ENCODE data around the gene CD200. TPM values are rescaled to one million over a fixed set of nuclear protein-coding genes. Genes with fewer than 3 reads are reported as not detected.

CD200 gene
- total RNA-seq, 2 donors from 2014 or later, result 49.2 to 58.6 TPM

GRCh38 chr3:112388972-112389371 lies 56.0 kb downstream of the CD200 start:
- Histone ChIP-seq H3K9me3 (ENCODE audit: control insufficient read depth, low read length) (peaks cover 13% of the 10 kb centered on the region), H3K9ac (ENCODE audit: extremely low read depth, low read length, poor library complexity, severe bottlenecking) (no peak overlapping the region), H3K36me3 (ENCODE audit: control insufficient read depth, insufficient read depth, low read length) (no peaks in the 10 kb centered on the region), H3K27me3 (ENCODE audit: control insufficient read depth, insufficient read depth, low read length, poor library complexity, severe bottlenecking) (no peaks in the 10 kb centered on the region), H3K4me1 (ENCODE audit: control insufficient read depth, insufficient read depth, low read length) (peaks cover 12% of the 10 kb centered on the region), H3K4me3 (ENCODE audit: low read length) (no peak overlapping the region), H3K27ac (ENCODE audit: low read depth, low read length) (no peak overlapping the region)
- Mint-ChIP-seq H3K27ac (no peak overlapping the region), H3K9me3 (peaks cover 16% of the 10 kb centered on the region), H3K4me3 (no peak overlapping the region), H3K27me3 (ENCODE audit: insufficient read depth) (no peaks in the 10 kb centered on the region), H3K36me3 (ENCODE audit: low read depth) (peaks cover 5% of the 10 kb centered on the region), H3K4me1 (peaks cover 31% of the 10 kb centered on the region)
- no peak for DNase-seq
- TF ChIP-seq CTCF (conservative IDR thresholded peaks at IDR 0.05), result no peak

GRCh38 chr3:112389961-112390360 lies 57.0 kb downstream of the CD200 start:
- H3K27ac Mint-ChIP-seq, result no peak overlapping the region

GRCh38 chr3:112390783-112391641 lies 58.1 kb downstream of the CD200 start:
- 21 to 42% methylated on average over 2 to 4 of the region's 4 CpGs for WGBS, 2 experiments (ENCODE audit: insufficient coverage in 1 of 2, insufficient read length in 1 of 2)
- H3K9ac ChIP-seq (ENCODE audit: extremely low read depth, low read length, poor library complexity, severe bottlenecking), result no peak overlapping the region
- H3K4me3 Mint-ChIP-seq, result no peak overlapping the region
- no peaks in the 10 kb centered on the region for H3K27me3 ChIP-seq (ENCODE audit: control insufficient read depth, insufficient read depth, low read length, poor library complexity, severe bottlenecking)
- H3K36me3 Mint-ChIP-seq (ENCODE audit: low read depth), result peaks cover 5% of the 10 kb centered on the region
- peaks cover 25% of the 10 kb centered on the region for H3K4me1 Mint-ChIP-seq
- H3K4me1 ChIP-seq (ENCODE audit: control insufficient read depth, insufficient read depth, low read length), result peaks cover 12% of the 10 kb centered on the region
- peak; percentile 63 for DNase-seq
- no peaks in the 10 kb centered on the region for H3K27me3 Mint-ChIP-seq (ENCODE audit: insufficient read depth)
- H3K9me3 ChIP-seq (ENCODE audit: control insufficient read depth, low read length), result peaks cover 13% of the 10 kb centered on the region
- TF ChIP-seq CTCF (conservative IDR thresholded peaks at IDR 0.05), result no peak
- peaks cover 16% of the 10 kb centered on the region for H3K9me3 Mint-ChIP-seq
- peak overlapping the region; percentile 56 for H3K27ac Mint-ChIP-seq
- H3K27ac ChIP-seq (ENCODE audit: low read depth, low read length), result peak overlapping the region; percentile 84
- no peaks in the 10 kb centered on the region for H3K36me3 ChIP-seq (ENCODE audit: control insufficient read depth, insufficient read depth, low read length)
- no peak overlapping the region for H3K4me3 ChIP-seq (ENCODE audit: low read length)

More at GRCh38 chr3:112389961-112390360, 57.0 kb downstream of the CD200 start:
- Histone ChIP-seq H3K27me3 (ENCODE audit: control insufficient read depth, insufficient read depth, low read length, poor library complexity, severe bottlenecking) (no peaks in the 10 kb centered on the region), H3K4me1 (ENCODE audit: control insufficient read depth, insufficient read depth, low read length) (peaks cover 12% of the 10 kb centered on the region), H3K27ac (ENCODE audit: low read depth, low read length) (no peak overlapping the region), H3K9ac (ENCODE audit: extremely low read depth, low read length, poor library complexity, severe bottlenecking) (no peak overlapping the region), H3K9me3 (ENCODE audit: control insufficient read depth, low read length) (peaks cover 13% of the 10 kb centered on the region), H3K4me3 (ENCODE audit: low read length) (no peak overlapping the region), H3K36me3 (ENCODE audit: control insufficient read depth, insufficient read depth, low read length) (no peaks in the 10 kb centered on the region)
- no peak for DNase-seq
- Mint-ChIP-seq H3K27me3 (ENCODE audit: insufficient read depth) (no peaks in the 10 kb centered on the region), H3K36me3 (ENCODE audit: low read depth) (peaks cover 5% of the 10 kb centered on the region), H3K9me3 (peaks cover 16% of the 10 kb centered on the region), H3K4me3 (no peak overlapping the region), H3K4me1 (peaks cover 28% of the 10 kb centered on the region)
- no peak for TF ChIP-seq CTCF (conservative IDR thresholded peaks at IDR 0.05)

Data from endodermal cell (in vitro differentiated cells).